ENCODE measurements around the gene RBBP8NL.

- no peak for TF ChIP-seq CTCF (IDR thresholded peaks at IDR 0.05)
- TF ChIP-seq POLR2A (IDR thresholded peaks at IDR 0.05) = no peak
Observed at GRCh38 chr20:62366370-62367135, 60.8 kb downstream of the RBBP8NL start.
